AG04450 (cell line): ENCODE results near the gene SH3TC1. TPM values are rescaled to one million over a fixed set of nuclear protein-coding genes. Genes with fewer than 3 reads are reported as not detected.

Experiments
- CTCF ChIA-PET: fragments of 300-600, 350-600 bp; formaldehyde crosslinking; extraction: SDS; loops from one replicate; lab custom pipeline; 2022; ENCODE audit warnings: antibody characterized with exemption, inconsistent platforms; lab: Charles Lee
- POLR2A ChIA-PET: fragments of 350-600 bp; formaldehyde crosslinking; extraction: SDS; loops from one replicate; lab custom pipeline; 2021; ENCODE audit warnings: antibody characterized with exemption, inconsistent platforms; lab: Yijun Ruan, JAX
- DNase-seq: peaks from one replicate; pipeline ENCODE4 v3.0.0-alpha.2; 2011; ENCODE audit warnings: low read depth, low spot score
- H3K27ac ChIP-seq: one replicate; pipeline ENCODE4 v1.5.1; 2012; ENCODE audit warnings: low read depth, low read length, control low read depth
- H3K27me3 ChIP-seq: one replicate; pipeline ENCODE4 v1.6.0; 2012; ENCODE audit warnings: low read length; ENCODE audit not compliant: control insufficient read depth, insufficient read depth
- H3K4me3 ChIP-seq: 2 replicates; pipeline ENCODE4 v1.5.1; 2011; ENCODE audit warnings: mild to moderate bottlenecking, low read depth, low read length, control low read depth
- H3K9me3 ChIP-seq: 2 replicates; pipeline ENCODE4 v1.5.1; 2012; ENCODE audit warnings: low read length; ENCODE audit not compliant: control insufficient read depth, insufficient read depth
- polyA plus RNA-seq: library from polyadenylated mRNA; depleted of rRNA; stranded (reverse); fragments of >200 nt; gene quantifications from 2 replicates; pipeline ENCODE4 v1.2.3, GENCODE V29; 2011
- TF ChIP-seq, protein P1 (sequence below): IDR thresholded peaks from 2 replicates; pipeline ENCODE4 v1.5.1; 2011; ENCODE audit warnings: low read depth, low read length, control low read depth, inconsistent platforms

Gene SH3TC1
- polyA plus RNA-seq, 1 experiment: 0.98 TPM

GRCh38 chr4:8156617-8157016 is 42.5 kb upstream of the SH3TC1 start:
- ChIA-PET POLR2A (no interaction called here), CTCF (interaction anchor here (1.4 kb wide), 1 partner anchor 20 kb away, joined by 5 read pairs; no protein-coding TSS in a partner anchor)
- H3K27ac ChIP-seq: no peak overlapping the region
- no peak for DNase-seq
- H3K9me3 ChIP-seq: peaks cover 4% of the 10 kb centered on the region; the same call in 1 of the 2 replicates
- TF ChIP-seq, protein P1, sequence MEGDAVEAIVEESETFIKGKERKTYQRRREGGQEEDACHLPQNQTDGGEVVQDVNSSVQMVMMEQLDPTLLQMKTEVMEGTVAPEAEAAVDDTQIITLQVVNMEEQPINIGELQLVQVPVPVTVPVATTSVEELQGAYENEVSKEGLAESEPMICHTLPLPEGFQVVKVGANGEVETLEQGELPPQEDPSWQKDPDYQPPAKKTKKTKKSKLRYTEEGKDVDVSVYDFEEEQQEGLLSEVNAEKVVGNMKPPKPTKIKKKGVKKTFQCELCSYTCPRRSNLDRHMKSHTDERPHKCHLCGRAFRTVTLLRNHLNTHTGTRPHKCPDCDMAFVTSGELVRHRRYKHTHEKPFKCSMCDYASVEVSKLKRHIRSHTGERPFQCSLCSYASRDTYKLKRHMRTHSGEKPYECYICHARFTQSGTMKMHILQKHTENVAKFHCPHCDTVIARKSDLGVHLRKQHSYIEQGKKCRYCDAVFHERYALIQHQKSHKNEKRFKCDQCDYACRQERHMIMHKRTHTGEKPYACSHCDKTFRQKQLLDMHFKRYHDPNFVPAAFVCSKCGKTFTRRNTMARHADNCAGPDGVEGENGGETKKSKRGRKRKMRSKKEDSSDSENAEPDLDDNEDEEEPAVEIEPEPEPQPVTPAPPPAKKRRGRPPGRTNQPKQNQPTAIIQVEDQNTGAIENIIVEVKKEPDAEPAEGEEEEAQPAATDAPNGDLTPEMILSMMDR: no peak
- peaks cover 52% of the 10 kb centered on the region for H3K27me3 ChIP-seq
- H3K4me3 ChIP-seq: no peak overlapping the region

DNA sequence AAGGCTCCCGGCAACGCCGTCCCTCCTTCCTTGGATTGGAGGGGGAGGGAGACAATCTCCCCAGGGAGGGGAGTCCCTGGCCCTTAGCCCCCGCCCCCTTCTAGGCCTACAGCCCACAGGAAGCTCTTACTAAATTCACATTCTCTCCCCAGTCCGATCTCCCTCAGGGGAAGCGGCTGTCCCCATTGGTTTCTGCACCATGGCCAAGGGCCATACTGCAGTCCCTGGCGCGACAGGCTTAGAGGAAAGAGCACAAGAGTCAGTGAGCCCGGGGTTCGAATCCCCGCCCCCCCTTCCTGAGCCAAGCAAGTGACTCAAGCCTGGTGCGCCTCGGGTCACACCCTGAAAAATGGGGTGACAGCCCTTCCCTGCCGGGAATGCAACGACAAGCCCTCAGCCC is 41.6 kb upstream of the SH3TC1 start:
- peaks cover 4% of the 10 kb centered on the region; the same call in 1 of the 2 replicates for H3K9me3 ChIP-seq
- H3K27ac ChIP-seq: no peak overlapping the region
- no peak for DNase-seq
- TF ChIP-seq, protein P1: no peak
- POLR2A ChIA-PET: no interaction called here
- CTCF ChIA-PET: no interaction called here
- H3K4me3 ChIP-seq: no peak overlapping the region
- peaks cover 46% of the 10 kb centered on the region for H3K27me3 ChIP-seq

GRCh38 chr4:8157944-8158709 is 41.0 kb upstream of the SH3TC1 start:
- H3K4me3 ChIP-seq: peak overlapping the region; percentile 49
- ChIA-PET POLR2A (no interaction called here), CTCF (interaction anchor here (2.2 kb wide), 1 partner anchor 18 kb away, joined by 8 read pairs; no protein-coding TSS in a partner anchor)
- no peak overlapping the region for H3K27ac ChIP-seq
- DNase-seq: no peak
- H3K9me3 ChIP-seq: peaks cover 4% of the 10 kb centered on the region; the same call in 1 of the 2 replicates
- peaks cover 45% of the 10 kb centered on the region for H3K27me3 ChIP-seq
- TF ChIP-seq, protein P1: no peak

GRCh38 chr4:8158710-8159536 is 40.2 kb upstream of the SH3TC1 start, which contains the start of gene ABLIM2:
Gene ABLIM2, minus strand, starts transcription at chr4:8158813. Its CDS starts 124 bp downstream, at chr4:8158689.
- CTCF ChIA-PET: interaction anchor here (2.2 kb wide), 1 partner anchor 18 kb away, joined by 8 read pairs; no protein-coding TSS in a partner anchor
- H3K4me3 ChIP-seq: peak within 1 kb of the TSS; percentile 95
- peak; percentile 93 for DNase-seq
- no peak within 1 kb of the TSS for H3K27ac ChIP-seq
- POLR2A ChIA-PET: interaction anchor here (0.6 kb wide), 1 partner anchor 436 kb away, joined by 3 read pairs; no protein-coding TSS in a partner anchor
- peaks cover 4% of the 10 kb centered on the region; the same call in 1 of the 2 replicates for H3K9me3 ChIP-seq
- peaks cover 44% of the 10 kb centered on the region for H3K27me3 ChIP-seq
- TF ChIP-seq, protein P1: no peak
